Colon (tissue), 2 donors: ENCODE results near the gene CFHR2.

ENCODE experiments used
- FAIRE-seq: peaks from 2 replicates; lab custom pipeline; 2012; peaks lifted over from hg19 to GRCh38; lab: Jason Lieb, UNC
- donor health status: control.
- donor health status: control.

The CFHR2 gene

DNA sequence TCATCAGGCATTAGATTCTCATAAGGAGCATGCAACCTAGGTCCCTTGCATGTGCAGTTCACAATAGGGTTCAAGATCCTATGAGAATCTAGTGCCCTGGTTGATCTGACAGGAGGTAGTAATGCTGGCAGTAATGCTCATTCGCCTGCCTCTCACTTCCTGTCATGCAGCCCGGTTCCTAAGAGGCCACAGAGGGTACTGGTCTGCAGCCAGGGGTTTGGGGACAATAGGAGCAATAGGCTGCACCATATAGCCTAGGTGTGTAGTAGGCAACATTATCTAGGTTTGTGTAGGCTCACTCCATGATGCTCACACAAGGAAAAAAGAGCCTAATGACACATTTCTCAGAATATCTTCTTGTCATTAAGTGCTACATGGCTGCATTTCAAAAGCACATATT lies 59.6 kb downstream of the CFHR2 start:
- no peak for FAIRE-seq

DNA sequence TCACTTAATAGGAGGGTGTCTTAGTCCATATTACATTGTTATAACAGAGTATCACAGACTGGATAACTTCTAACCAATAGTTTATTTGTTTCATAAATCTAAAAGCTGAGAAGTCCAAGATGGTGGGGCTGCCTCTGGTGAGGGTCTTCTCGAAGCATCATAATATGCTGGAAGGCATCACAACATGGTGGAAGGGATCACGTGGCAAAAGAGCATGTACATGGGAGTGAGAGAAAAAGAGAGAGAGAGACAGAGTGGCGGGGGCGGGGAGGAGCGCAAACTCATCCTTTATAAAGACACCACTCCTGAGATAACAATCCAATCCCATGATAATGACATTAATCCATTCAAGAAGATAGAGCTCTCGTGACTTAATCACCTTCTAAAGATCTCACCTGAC lies 65.3 kb downstream of the CFHR2 start:
- FAIRE-seq: no peak
